Hepatocyte (in vitro differentiated cells): ENCODE results near the gene CDCA7. TPM values are rescaled to one million over a fixed set of nuclear protein-coding genes. Genes with fewer than 3 reads are reported as not detected.

Source experiments
- DNase-seq: peaks from one replicate; pipeline ENCODE4 v3.0.0-alpha.2; 2016; ENCODE audit warnings: low spot score
- H2AFZ ChIP-seq: fragments of 200-600 bp; sonication (generic); 2 replicates; pipeline ENCODE4 v1.6.0; 2016; ENCODE audit warnings: antibody characterized with exemption, mild to moderate bottlenecking
- H3K27ac ChIP-seq: fragments of 200-600 bp; sonication (generic); 2 replicates; pipeline ENCODE4 v1.5.1; 2016; ENCODE audit warnings: mild to moderate bottlenecking
- H3K27me3 ChIP-seq: fragments of 200-600 bp; sonication (generic); 2 replicates; pipeline ENCODE4 v1.6.1; 2016
- H3K36me3 ChIP-seq: fragments of 200-600 bp; sonication (generic); replicated peaks from 2 replicates; pipeline ENCODE4 v1.5.1; 2016; ENCODE audit warnings: low read depth; ENCODE audit not compliant: insufficient read depth
- H3K4me1 ChIP-seq: fragments of 200-600 bp; sonication (generic); 2 replicates; pipeline ENCODE4 v1.5.1; 2016; ENCODE audit warnings: mild to moderate bottlenecking, moderate library complexity; ENCODE audit not compliant: insufficient read depth
- H3K4me2 ChIP-seq: fragments of 200-600 bp; sonication (generic); 2 replicates; pipeline ENCODE4 v1.6.0; 2016
- H3K4me3 ChIP-seq: fragments of 200-600 bp; sonication (generic); 2 replicates; pipeline ENCODE4 v1.5.1; 2016; ENCODE audit warnings: mild to moderate bottlenecking
- H3K79me2 ChIP-seq: fragments of 200-600 bp; sonication (generic); 2 replicates; pipeline ENCODE4 v1.6.0; 2017; ENCODE audit warnings: mild to moderate bottlenecking
- H3K9me2 ChIP-seq: fragments of 200-600 bp; sonication (generic); replicated peaks from 2 replicates; pipeline ENCODE4 v1.6.0; 2017; ENCODE audit warnings: mild to moderate bottlenecking; ENCODE audit not compliant: insufficient read depth
- H3K9me3 ChIP-seq: fragments of 200-600 bp; sonication (generic); 2 replicates; pipeline ENCODE4 v1.5.1; 2016; ENCODE audit warnings: low read depth, mild to moderate bottlenecking
- H4K20me1 ChIP-seq: fragments of 200-600 bp; sonication (generic); 2 replicates; pipeline ENCODE4 v1.6.0; 2016; ENCODE audit warnings: mild to moderate bottlenecking; ENCODE audit not compliant: insufficient read depth, poor library complexity, severe bottlenecking
- CTCF ChIP-seq: fragments of 200-600 bp; sonication (generic); IDR thresholded peaks from 2 replicates; pipeline ENCODE4 v1.5.1; 2016; ENCODE audit warnings: antibody characterized with exemption, mild to moderate bottlenecking; ENCODE audit not compliant: poor library complexity
- EZH2 ChIP-seq: fragments of 200-600 bp; sonication (generic); IDR thresholded peaks from 2 replicates; pipeline ENCODE4 v1.6.1; 2016; ENCODE audit warnings: antibody characterized with exemption, mild to moderate bottlenecking, borderline replicate concordance
- EZH2phosphoT487 ChIP-seq: fragments of 200-600 bp; sonication (generic); IDR thresholded peaks from one replicate; pipeline ENCODE4 v1.6.1; 2018; ENCODE audit warnings: antibody characterized with exemption, mild to moderate bottlenecking, low read depth, moderate library complexity; ENCODE audit not compliant: unreplicated experiment, severe bottlenecking
- WGBS: methylation state at CpG from one replicate; pipeline ENCODE4 v1.1.6; 2016; ENCODE audit warnings: low lambda C conversion rate; ENCODE audit errors: missing lambda C conversion rate; 5-methylcytosine and 5-hydroxymethylcytosine counted together
- polyA plus RNA-seq: library from polyadenylated mRNA; unstranded; fragments of >200 nt; fragmentation: Nextera tagmentation; extraction: Ambion mirVana; gene quantifications from 2 replicates; pipeline ENCODE4 v1.2.1, GENCODE V29; 2016
- total RNA-seq: library from RNA; depleted of rRNA; stranded (reverse); fragments of >200 nt; gene quantifications from 2 replicates; pipeline ENCODE4 v1.2.3, GENCODE V29; 2014

CDCA7 gene
- total and polyA plus RNA-seq, 2 experiments from 2014 or later: 4.9 to 8.7 TPM

DNA sequence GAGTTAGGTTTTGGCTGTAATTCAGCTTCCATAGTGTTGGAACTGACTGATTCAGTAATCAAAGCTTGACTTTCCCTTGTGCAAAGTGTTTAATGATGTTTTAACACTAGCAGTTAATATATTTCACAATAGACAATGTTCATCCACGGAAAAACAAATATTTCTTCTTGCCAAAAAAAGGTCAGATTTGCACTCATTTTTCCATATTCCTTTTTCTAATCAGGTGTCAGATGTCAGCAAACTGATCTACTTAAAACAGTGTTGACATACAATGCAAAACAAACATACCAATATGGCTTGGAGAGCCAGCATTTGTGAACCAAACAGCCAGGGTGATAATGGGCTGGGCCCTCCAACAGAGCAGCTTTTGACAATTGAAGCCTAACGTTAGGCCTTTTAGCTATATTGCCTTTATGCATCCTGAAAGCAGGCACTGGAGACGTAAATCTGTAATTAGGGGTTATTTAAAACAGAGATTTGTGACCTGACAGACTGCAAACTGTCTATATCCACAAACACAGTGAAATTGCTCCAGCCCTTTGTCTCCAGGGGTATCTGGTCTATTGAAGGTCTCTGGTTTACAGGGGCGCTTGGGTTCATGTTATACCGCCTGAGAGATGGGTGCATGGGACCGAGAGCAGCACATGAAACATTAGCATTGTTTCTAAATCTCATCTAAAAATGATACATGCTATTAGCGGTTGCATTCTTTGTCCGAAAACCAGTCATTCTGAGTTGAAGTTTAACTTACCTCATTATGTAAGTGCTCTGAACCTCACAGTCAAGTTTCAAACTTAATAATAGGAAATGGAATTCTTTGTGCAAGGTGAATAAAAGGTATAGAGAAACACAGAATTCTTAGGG lies 7.1 kb upstream of the CDCA7 start:
- Histone ChIP-seq H3K9me3 (no peaks in the 10 kb centered on the region), H3K4me2 (no peak overlapping the region), H3K36me3 (no peaks in the 10 kb centered on the region), H3K27me3 (no peaks in the 10 kb centered on the region), H3K27ac (no peak overlapping the region), H3K79me2 (no peaks in the 10 kb centered on the region), H4K20me1 (no peaks in the 10 kb centered on the region), H3K4me3 (no peak overlapping the region), H3K9me2 (no peaks in the 10 kb centered on the region), H3K4me1 (peaks cover 9% of the 10 kb centered on the region), H2AFZ (no peak overlapping the region)
- WGBS: 41% methylated on average over 8 of the region's 8 CpGs
- TF ChIP-seq EZH2phosphoT487: no peak
- TF ChIP-seq EZH2: no peak
- no peak for TF ChIP-seq CTCF
- DNase-seq: no peak

DNA sequence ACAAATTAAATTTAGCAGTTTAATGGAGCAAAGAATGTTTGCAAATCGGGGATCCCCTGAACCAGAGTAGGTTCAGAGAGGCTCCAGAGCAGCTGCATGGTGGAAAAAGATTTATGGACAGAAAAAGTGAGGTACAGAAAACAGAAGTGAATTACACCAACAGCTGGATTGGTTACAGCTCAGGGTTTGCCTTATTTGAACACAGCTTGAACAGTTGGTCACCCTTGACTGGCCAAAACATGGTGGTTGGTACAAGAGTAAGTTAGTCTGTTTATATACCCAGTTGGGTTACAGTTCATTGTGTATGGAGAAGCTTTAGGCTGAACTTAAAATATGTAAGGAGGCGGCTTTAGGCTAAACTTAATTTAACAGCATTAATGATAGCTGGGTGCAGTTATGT lies 5.4 kb upstream of the CDCA7 start:
- H2AFZ ChIP-seq: no peak overlapping the region
- H3K4me2 ChIP-seq: no peak overlapping the region
- peaks cover 12% of the 10 kb centered on the region for H3K4me1 ChIP-seq
- no peak overlapping the region for H3K4me3 ChIP-seq
- no peaks in the 10 kb centered on the region for H4K20me1 ChIP-seq
- no peaks in the 10 kb centered on the region for H3K27me3 ChIP-seq
- H3K9me3 ChIP-seq: no peaks in the 10 kb centered on the region
- H3K79me2 ChIP-seq: no peaks in the 10 kb centered on the region
- 85% methylated on average over 2 of the region's 2 CpGs for WGBS
- no peak overlapping the region for H3K27ac ChIP-seq
- no peak for DNase-seq
- H3K9me2 ChIP-seq: no peaks in the 10 kb centered on the region
- TF ChIP-seq CTCF (no peak), EZH2 (no peak), EZH2phosphoT487 (no peak)
- no peaks in the 10 kb centered on the region for H3K36me3 ChIP-seq

DNA sequence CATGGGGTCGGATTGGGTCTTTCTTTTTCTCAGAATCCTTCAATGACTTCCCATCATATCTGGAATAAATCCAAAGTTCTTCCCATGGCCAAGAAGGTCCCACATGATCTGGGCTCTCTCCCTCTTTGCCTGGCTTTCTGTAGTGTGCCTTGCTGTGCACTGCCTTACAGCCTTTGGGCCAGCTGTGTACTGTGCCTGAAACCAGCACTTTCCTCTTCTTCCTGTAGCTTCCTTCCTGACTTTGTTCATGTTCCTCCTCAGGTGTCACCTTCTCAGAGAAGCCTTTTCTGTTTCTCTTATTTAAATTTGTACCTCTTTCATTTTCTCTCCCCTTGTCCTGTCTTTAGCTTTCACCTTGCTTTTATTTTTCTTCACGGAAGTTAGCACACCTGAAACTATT lies 4.3 kb upstream of the CDCA7 start:
- H3K9me2 ChIP-seq: no peaks in the 10 kb centered on the region
- no peaks in the 10 kb centered on the region for H3K79me2 ChIP-seq
- H3K4me3 ChIP-seq: no peak overlapping the region
- H3K27me3 ChIP-seq: no peaks in the 10 kb centered on the region
- no peak overlapping the region for H3K27ac ChIP-seq
- H3K4me1 ChIP-seq: peaks cover 12% of the 10 kb centered on the region
- no peaks in the 10 kb centered on the region for H3K36me3 ChIP-seq
- H3K4me2 ChIP-seq: no peak overlapping the region
- no peaks in the 10 kb centered on the region for H4K20me1 ChIP-seq
- H2AFZ ChIP-seq: no peak overlapping the region
- WGBS: 93% methylated on average over 2 of the region's 2 CpGs
- no peaks in the 10 kb centered on the region for H3K9me3 ChIP-seq
- TF ChIP-seq EZH2 (no peak), EZH2phosphoT487 (no peak), CTCF (no peak)
- no peak for DNase-seq
